Activated CD8-positive, alpha-beta memory T cell treated with anti-CD3 and anti-CD28 coated beads for 36 hours (primary cell): ENCODE measurements around the gene PIM3. TPM values are rescaled to one million over a fixed set of nuclear protein-coding genes. Genes with fewer than 3 reads are reported as not detected.

Source experiments
- CTCF ChIA-PET: fragments of 350-600 bp; sonication (Branson Sonifier 250); formaldehyde crosslinking; loops from one replicate; lab custom pipeline; 2021; ENCODE audit warnings: antibody characterized with exemption; lab: Charles Lee
- POLR2A ChIA-PET: fragments of 350-600 bp; sonication (Branson Sonifier 250); formaldehyde crosslinking; loops from one replicate; lab custom pipeline; 2021; ENCODE audit warnings: antibody characterized with exemption; lab: Charles Lee
- total RNA-seq, 2 experiments: library from RNA; stranded (reverse); gene quantifications; one replicate each; pipeline ENCODE4 v1.2.3, GENCODE V29; 2021

The PIM3 gene
- total RNA-seq, 2 experiments from 2014 or later = 198 to 203 TPM

- CTCF ChIA-PET = interaction anchor here (0.8 to 1.8 kb wide), 2 partner anchors 13 to 42 kb away, joined by 3 to 7 read pairs; partner anchors contain the start of genes ALG12 and CRELD2
- POLR2A ChIA-PET = interaction anchor here (0.6 to 4.4 kb wide), 6 partner anchors 9 to 57 kb away, joined by 4 to 72 read pairs (median 4); no protein-coding TSS in a partner anchor
These were observed 802 bp upstream of the PIM3 start for GRCh38 chr22:49959782-49960158.

- CTCF ChIA-PET = interaction anchor here (0.7 to 1.6 kb wide), 2 partner anchors 9 to 24 kb away, joined by 3 to 4 read pairs; no protein-coding TSS in a partner anchor
- POLR2A ChIA-PET = interaction anchor here (1.0 to 4.4 kb wide), 4 partner anchors 10 to 230 kb away, joined by 4 to 72 read pairs (median 20); no protein-coding TSS in a partner anchor
These were observed 531 bp downstream of the PIM3 start for GRCh38 chr22:49961005-49961600.

- ChIA-PET CTCF (interaction anchor here (0.7 to 1.6 kb wide), 3 partner anchors 8 to 69 kb away, joined by 3 to 5 read pairs (median 4); no protein-coding TSS in a partner anchor), POLR2A (interaction anchor here (1.0 to 4.4 kb wide), 6 partner anchors 9 to 229 kb away, joined by 3 to 72 read pairs (median 4); no protein-coding TSS in a partner anchor)
These were observed 1.0 kb downstream of the PIM3 start for GRCh38 chr22:49961601-49962011.

- ChIA-PET POLR2A (interaction anchor here (0.6 to 4.4 kb wide), 6 partner anchors 9 to 68 kb away, joined by 3 to 72 read pairs (median 6); partner anchors contain the start of gene IL17REL), CTCF (interaction anchor here (0.8 to 1.6 kb wide), 9 partner anchors 9 to 195 kb away, joined by 3 to 5 read pairs (median 4); no protein-coding TSS in a partner anchor)
These were observed 1.6 kb downstream of the PIM3 start for GRCh38 chr22:49962012-49962750.

GRCh38 chr22:49962751-49963646 is 2.4 kb downstream of the PIM3 start:
- ChIA-PET CTCF (interaction anchor here (0.8 to 1.6 kb wide), 10 partner anchors 8 to 195 kb away, joined by 3 to 5 read pairs (median 3); no protein-coding TSS in a partner anchor), POLR2A (interaction anchor here (0.6 to 4.4 kb wide), 6 partner anchors 8 to 67 kb away, joined by 3 to 72 read pairs (median 6); partner anchors contain the start of gene IL17REL)

GRCh38 chr22:49963647-49964026 is 3.1 kb downstream of the PIM3 start:
- POLR2A ChIA-PET = interaction anchor here (3.5 to 4.4 kb wide), 2 partner anchors 7 to 27 kb away, joined by 37 to 72 read pairs; no protein-coding TSS in a partner anchor
- CTCF ChIA-PET = interaction anchor here (1.0 kb wide), 2 partner anchors 31 to 67 kb away, joined by 3 read pairs; no protein-coding TSS in a partner anchor

- CTCF ChIA-PET = no interaction called here
- POLR2A ChIA-PET = interaction anchor here (1.1 kb wide), 1 partner anchor 227 kb away, joined by 3 read pairs; no protein-coding TSS in a partner anchor
These were observed 3.8 kb downstream of the PIM3 start for GRCh38 chr22:49964136-49965090.

- ChIA-PET POLR2A (interaction anchor here (1.1 kb wide), 1 partner anchor 226 kb away, joined by 3 read pairs; no protein-coding TSS in a partner anchor), CTCF (interaction anchor here (0.9 to 1.4 kb wide), 3 partner anchors 11 to 65 kb away, joined by 3 to 6 read pairs (median 4); no protein-coding TSS in a partner anchor)
These were observed 4.8 kb downstream of the PIM3 start for GRCh38 chr22:49965091-49966040.

- ChIA-PET CTCF (interaction anchor here (0.9 to 1.5 kb wide), 4 partner anchors 10 to 199 kb away, joined by 3 to 6 read pairs (median 4); no protein-coding TSS in a partner anchor), POLR2A (interaction anchor here (0.9 to 1.1 kb wide), 2 partner anchors 14 to 62 kb away, joined by 3 to 4 read pairs; no protein-coding TSS in a partner anchor)
These were observed 5.6 kb downstream of the PIM3 start for GRCh38 chr22:49966041-49966773.

GRCh38 chr22:49966774-49967705 is 6.5 kb downstream of the PIM3 start:
- ChIA-PET CTCF (interaction anchor here (1.2 to 1.5 kb wide), 4 partner anchors 13 to 200 kb away, joined by 3 to 6 read pairs (median 4); no protein-coding TSS in a partner anchor), POLR2A (interaction anchor here (0.6 to 1.1 kb wide), 4 partner anchors 15 to 61 kb away, joined by 3 to 4 read pairs (median 4); no protein-coding TSS in a partner anchor)

GRCh38 chr22:49967706-49968208 is 7.2 kb downstream of the PIM3 start:
- CTCF ChIA-PET = interaction anchor here (1.2 to 1.4 kb wide), 2 partner anchors 13 to 62 kb away, joined by 3 to 4 read pairs; no protein-coding TSS in a partner anchor
- POLR2A ChIA-PET = interaction anchor here (1.0 kb wide), 1 partner anchor 32 kb away, joined by 4 read pairs; no protein-coding TSS in a partner anchor

- CTCF ChIA-PET = interaction anchor here (1.0 kb wide), 1 partner anchor 38 kb away, joined by 3 read pairs; no protein-coding TSS in a partner anchor
- POLR2A ChIA-PET = no interaction called here
These were observed 7.8 kb downstream of the PIM3 start for GRCh38 chr22:49968313-49968830.
